Measurements from ENCODE around the gene ATP5PF.
"Not testable (repeated sequence)": the region's sequence is repeated elsewhere in the genome, so short reads cannot be mapped to it uniquely, and the experiment has no call there.

ATP5PF gene, protein sequence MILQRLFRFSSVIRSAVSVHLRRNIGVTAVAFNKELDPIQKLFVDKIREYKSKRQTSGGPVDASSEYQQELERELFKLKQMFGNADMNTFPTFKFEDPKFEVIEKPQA

DNA sequence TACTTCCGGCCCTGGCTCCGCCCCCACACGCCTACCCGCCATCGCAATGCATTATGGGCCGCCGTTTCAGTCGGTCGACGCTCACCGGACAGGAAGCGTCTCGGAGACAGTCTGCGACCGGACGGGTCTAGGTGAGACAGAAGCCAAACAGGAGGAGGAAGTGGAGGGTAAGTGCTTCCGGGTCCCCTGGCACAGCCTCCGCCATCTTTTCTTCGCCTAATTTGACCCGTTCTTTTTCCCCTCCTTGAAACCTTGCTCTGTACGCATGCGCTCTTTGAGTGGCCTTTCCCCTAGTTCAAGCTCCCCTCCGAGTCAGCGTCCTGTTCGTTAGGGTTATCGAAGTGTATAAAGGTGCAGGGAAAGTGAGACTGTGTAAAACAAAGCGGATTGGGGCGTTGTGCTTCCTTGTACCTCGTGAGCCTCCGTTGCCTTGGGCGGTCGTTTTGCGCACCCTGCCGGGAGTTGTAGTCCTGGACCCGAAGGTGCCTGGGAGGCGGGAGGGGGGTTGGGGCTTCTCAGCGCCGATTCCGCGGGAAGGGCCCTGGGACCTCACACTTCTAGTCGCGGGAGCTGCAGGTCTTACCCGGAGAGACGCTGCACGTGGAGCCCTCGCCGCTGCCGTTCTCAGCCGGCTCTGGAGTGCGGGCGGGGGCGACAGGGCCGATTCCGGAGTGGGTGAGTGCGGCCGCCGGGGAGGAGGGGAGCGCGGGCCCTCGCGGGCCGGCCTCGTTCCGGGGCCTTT lies at the start of gene ATP5PF, which contains the start of gene GABPA:
TSS of gene ATP5PF (minus strand) at position 1 of the 742 bp plus-strand sequence. CDS start 5,110 bp downstream, outside the sequence.
TSS of gene GABPA (plus strand) at position 69 of the 742 bp plus-strand sequence. CDS start 6,627 bp downstream, outside the sequence.
- peak; percentile 99 for DNase-seq

DNA sequence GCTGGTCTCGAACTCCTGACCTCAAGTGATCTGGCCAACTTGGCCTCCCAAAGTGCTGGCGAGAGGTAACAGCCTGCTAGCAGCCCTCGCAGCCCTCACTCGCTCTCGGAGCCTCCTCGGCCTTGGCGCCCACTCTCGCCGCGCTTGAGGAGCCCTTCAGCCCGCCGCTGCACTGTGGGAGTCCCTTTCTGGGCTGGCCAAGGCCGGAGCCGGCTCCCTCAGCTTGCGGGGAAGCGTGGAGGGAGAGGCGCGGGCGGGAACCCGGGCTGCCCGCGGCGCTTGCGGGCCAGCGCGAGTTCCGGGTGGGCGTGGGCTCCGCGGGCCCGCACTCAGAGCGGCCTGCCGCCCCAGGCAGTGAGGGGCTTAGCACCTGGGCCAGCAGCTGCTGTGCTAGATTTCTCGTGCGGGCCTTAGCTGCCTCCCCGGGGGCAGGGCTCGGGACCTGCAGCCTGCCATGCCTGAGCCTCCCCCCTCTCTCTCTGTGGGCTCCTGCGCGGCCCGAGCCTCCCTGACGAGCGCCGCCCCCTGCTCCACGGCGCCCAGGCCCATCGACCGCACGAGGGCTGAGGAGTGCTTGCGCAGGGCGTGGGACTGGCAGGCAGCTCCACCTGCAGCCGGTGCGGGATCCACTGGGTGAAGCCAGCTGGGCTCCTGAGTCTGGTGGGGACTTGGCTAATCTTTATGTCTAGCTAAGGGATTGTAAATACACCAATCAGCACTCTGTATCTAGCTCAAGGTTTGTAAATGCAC lies 43.6 kb upstream of the ATP5PF start:
- DNase-seq = not testable (repeated sequence)

DNA sequence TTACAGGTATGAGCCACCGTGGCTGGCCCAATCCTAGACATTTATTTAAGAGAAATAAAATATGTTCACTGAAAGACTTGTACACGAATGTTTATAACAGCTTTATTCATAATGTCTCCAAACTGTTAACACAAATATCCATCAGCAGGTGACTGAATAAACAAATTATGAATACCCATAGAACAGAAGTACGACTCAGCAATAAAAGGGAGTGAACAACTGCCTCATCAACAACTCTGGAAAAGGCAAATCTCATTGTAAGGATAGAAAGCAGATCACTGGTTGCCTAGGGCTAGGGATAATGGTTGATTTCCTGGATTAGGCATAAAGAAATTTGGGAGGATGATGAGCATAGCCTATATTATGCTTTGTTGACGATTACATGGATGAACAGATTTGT lies 41.7 kb upstream of the ATP5PF start:
- no peak for DNase-seq

DNA sequence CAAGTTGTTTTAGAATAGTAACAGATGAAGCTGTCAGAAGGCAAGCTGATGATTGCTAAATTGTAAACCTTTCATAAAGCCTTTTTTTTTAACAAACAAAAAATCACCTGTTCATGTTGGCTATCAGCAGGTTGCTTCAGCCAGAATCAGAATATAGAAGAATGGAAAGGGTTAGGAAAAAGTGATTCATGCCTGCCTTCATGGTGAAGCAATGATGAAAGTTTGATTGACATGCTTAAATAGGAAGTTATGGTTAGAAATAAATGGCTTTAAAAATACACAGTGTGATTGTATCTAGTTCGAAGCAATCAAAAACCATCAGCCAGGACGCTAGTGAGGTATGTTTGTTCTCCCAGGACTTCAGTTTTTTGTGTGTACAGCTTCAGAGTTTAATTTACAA lies 38.0 kb upstream of the ATP5PF start:
- no peak for DNase-seq

DNA sequence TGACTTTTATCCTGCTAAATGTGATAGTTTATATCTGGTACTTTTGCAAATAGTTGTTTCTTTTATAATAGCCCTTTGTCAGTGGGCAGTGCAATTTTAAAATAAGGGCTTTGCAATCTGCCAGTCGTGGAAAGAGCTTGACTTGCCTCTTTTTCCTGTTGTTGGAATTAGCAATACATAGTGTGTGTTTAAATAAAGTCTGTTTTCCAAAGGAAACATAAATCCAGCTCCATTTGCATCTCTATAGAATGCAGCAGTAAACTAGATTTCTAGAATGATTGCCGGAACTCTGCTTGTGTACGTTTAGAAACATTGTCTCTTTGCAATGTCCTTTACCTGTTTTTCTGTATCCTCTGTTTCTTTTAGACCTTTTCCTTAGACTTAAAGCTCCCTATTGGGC lies 33.2 kb upstream of the ATP5PF start:
- no peak for DNase-seq

DNA sequence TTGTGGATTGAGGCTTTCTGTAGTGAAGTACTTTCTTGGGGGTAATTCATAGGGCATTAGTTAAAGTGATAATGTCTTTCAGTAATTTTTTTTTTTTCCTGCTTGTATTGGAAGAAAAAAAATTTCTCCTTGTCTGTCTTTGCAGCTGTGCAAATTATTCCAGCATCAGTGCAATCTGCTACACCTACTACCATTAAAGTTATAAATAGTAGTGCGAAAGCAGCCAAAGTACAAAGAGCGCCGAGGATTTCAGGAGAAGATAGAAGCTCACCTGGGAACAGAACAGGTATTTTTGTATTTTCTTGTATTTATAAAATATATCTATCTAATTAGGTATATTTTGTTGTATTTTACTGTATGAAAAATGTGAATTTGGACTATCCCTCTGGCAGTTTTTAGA lies 29.4 kb upstream of the ATP5PF start:
- no peak for DNase-seq

DNA sequence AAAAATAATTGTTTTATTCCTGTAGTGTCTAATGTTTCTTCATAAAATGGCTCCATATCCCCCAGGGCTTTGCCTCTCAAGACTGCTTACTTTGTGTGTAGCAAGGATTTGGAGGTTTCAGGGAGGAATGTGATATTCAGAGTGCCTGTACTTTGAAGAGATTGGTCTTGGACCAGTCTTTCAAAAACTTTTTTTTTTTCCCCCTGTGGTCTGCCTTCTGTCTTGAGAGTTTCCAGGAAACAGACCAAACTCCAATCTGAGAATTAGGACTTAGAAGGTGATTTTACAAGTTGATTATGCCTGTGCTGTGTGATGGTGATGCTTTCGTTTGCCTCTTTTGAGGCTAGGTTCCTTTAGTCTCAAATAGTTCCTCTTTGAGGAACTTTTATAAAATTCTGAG lies 26.0 kb upstream of the ATP5PF start:
- DNase-seq = no peak

DNA sequence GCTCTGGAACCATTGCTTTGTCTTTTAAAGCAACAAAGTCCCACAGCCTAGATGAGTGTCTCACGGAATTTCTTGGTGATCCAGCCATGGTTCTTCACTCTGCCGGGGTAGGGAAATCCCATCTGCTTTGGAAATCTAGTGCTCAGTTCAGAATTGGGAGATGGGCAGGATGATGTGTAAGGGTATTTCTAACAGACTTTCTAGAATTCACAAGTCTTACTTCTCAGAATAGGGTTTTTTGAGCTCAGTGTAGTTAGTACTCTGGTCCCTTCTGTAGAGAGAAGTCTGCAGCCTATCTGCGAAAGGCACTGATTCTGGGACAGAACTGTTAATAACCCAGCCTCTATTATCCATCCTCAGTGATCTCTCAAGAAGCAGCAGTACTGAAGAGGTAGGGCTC lies 25.4 kb upstream of the ATP5PF start:
- no peak for DNase-seq

DNA sequence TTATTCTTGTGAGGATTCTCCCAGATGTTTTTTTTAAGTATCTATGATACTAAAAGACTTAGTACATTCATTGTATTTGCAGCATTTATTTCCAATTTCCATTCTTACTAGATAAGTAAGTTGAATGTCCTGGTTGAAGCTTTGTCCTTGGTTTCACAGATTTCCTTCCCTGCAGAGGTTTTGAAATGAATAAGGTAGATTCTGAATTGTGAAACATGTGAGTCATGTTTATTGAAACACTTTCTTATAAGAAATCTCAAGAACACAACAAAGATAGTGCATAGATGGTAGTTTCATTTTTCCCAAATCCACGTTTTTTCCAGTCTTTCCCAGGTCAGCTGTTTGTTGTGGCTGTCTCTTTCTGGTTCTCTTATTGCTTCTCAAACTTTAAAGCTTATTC lies 24.9 kb upstream of the ATP5PF start:
- DNase-seq = no peak

DNA sequence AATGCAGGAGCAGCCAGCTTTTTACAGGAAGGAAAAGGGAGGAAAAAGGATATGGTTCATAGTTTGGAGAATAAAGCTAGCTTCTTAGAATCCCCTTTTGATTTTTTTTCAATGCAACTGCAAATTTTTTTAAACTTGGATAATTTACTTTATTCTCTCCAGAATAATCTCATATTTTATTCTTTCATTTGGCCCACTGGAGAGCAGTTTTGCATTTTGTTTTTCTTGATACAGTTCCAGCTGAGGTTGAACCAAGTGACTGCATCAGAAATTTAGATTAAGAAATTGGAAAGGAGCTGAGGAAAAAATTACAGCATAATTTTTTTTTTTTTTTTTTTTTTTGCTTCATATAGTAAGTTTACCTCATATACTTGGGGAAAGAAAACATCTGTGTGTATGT lies 22.8 kb upstream of the ATP5PF start:
- DNase-seq = no peak

DNA sequence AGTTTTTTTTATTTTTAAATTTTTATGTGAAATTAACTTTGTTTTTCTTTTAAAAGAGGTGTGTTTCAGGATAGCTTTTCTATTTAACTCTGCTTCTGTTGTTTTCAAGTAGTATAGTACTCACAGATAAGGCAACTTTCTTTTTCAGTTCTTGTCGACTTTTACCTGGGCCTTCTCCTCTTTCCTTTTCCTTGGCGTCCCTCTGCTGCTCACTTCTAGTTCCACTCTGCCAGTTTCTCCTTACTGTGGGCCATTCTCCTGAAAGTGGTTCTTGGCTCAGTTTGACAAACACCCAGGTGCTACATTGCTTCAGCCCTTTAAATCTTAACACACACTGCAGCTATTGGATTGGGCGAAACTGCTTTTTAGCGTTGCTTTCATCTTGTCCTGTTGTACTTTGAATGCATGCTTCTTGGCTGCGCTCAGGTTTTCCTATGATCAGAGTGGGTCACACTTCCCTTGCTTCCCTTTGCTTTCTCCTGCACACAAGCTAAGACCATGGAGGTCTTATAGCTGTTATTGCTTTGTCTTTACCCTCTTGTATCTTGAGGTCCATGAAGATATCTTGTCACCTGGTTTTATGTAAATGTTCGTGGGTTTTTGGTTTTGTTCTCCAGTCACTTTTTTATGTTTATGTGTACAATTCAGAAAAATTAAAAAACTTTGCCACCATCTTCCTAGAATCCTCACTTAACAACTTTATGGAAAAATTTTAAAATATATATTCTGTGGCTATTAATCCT lies 21.7 kb upstream of the ATP5PF start:
- DNase-seq = no peak

DNA sequence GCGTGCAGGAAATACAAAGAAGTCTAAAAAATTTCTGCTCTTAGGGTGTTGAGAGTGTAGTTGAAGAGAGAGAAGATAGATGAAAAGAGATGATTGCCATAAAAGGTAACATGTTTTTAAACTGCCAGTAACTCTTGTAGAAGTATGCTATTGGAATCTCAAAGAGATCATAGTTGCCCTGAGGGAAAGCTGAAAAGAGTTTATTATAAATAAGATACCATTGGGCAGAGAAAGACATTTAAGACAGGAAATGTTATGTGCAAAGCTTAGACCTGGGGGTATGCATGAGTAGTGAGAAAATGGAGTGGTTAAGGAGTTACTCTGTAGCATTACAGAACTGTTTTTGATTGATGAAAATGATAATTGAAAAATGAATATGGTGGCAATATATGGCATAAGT lies 17.7 kb upstream of the ATP5PF start:
- no peak for DNase-seq

DNA sequence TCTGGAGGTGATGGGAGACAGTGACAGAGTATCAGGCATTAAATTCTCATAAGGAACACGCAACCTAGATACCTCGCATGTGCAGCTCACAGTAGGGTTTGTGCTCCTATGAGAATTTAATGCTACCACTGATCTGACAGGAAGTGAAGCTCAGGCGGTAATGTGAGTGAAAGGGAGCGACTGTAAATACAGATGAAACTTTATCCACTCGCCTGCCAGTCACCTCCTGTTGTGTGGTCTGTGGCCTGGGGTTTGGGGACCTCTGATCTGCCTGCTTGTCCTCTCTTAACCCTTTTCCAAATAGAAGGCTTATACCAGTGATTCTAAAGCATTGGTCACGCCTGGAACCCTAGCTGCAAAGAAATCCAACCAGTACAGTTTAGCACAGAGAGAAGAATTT lies 15.4 kb upstream of the ATP5PF start:
- no peak for DNase-seq

DNA sequence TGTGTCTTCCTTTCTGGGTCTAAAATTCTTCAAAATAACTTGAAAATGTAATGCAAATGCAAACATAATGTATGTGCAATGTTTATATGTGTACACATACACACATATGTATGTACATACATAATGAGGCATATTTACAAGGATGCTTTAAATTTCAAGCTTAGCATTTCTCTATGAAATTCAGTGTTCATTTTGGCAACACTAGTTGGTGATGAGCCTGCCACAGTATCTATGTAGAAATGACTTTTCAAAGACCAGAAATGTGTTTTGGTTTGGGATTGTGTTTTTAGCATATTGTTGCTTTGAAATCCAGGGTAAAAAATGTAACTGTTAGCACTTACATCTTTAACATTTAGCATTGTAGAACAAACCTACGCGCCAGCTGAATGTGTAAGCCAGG lies 10.2 kb upstream of the ATP5PF start:
- no peak for DNase-seq

DNA sequence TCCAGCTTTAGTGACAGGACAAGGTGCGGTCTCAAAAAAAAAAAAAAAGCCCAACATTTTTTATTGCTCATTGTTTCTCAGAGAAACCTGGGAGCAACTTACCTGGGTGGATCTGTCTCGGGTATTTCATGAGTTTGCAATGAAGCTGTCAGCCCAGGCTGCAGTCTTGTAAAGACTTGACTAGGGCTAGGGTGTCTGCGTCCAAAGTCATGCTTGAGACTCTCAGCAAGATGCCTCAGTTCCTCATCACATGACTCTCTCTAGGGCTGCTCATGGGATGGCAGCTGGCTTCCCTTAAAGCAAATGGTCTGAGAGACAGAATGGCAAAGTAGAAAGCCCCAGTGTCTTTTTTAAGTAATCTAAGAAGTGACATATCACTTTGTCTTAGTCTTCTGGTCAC lies 8.2 kb upstream of the ATP5PF start:
- no peak for DNase-seq

DNA sequence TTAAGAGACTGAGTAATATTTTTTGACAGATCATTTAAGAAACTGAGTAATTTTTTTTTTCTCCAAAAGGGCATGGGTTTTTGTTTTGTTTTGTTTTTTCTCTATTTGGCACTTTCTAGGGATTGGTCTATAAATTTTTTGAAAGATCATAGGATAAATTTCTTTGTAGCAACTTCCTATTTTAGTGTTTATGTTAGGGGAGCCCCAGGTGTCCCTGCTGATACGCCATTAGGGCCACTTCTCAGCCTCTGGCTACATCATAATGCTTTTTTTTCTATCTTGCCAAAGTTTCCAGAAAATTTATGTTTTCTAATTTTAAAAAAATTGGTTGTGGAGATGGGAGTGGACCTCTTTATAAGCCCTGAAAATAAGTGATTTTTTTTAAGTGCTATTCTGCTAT lies 2.7 kb upstream of the ATP5PF start:
- DNase-seq = no peak

DNA sequence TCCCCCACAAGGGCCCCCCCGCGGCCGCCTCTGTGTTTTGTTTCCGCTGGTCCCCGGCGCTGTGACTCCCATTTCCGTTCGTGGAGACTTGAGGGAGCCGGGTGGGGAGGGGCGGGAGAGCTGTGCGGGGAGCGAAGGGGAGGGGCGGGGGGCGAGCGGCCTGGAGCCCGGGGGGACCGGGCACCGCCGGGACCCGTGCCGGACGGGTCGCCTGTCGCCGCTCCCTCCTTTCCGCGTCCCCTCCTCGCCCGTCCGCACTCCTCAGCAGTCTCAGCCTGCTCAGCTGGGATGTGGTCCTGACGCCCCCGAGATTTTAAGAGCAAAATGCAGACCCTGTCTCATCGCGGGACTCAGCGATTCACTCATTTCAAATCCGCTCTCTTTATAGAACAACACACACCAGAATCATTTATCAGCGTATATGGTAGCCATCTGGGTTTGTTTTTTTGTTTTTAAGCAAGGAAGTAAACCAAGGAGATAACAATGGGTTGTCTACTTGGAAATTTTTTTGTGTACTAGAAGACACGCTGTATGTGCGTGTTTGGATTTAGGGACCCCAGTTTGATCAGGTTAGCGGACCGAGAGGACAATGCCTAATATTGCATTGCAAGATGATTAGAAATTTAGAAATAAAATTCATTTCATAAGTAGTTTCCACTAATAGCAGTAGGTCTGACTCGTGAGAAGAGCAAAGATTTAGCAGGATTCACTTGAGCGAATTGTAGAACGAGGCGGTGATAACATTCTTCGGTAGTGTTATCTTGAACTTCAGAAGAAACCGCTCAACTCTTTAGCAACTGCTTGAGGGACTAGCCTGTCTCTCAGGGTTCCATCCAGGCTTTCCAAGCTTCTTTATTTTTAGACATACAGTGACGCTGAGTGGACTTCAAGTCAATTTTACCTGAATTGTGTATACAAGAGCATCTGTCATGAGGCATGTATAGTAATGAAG lies 1.2 kb upstream of the ATP5PF start:
- peak; percentile 90 for DNase-seq

DNA sequence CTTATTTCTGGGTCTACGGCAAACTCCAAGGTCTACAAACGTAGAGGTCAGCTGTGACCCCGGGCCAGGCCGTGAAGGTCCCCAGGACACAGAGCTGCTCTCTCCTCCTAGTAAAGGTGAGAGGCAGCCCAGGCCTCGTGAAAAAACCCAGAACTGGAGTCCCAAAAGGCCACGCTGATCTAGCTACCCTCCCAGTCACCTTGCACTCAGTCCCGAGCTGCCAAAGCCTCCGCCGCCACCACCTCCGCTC lies 125 bp downstream of the ATP5PF start:
- DNase-seq = no peak

DNA sequence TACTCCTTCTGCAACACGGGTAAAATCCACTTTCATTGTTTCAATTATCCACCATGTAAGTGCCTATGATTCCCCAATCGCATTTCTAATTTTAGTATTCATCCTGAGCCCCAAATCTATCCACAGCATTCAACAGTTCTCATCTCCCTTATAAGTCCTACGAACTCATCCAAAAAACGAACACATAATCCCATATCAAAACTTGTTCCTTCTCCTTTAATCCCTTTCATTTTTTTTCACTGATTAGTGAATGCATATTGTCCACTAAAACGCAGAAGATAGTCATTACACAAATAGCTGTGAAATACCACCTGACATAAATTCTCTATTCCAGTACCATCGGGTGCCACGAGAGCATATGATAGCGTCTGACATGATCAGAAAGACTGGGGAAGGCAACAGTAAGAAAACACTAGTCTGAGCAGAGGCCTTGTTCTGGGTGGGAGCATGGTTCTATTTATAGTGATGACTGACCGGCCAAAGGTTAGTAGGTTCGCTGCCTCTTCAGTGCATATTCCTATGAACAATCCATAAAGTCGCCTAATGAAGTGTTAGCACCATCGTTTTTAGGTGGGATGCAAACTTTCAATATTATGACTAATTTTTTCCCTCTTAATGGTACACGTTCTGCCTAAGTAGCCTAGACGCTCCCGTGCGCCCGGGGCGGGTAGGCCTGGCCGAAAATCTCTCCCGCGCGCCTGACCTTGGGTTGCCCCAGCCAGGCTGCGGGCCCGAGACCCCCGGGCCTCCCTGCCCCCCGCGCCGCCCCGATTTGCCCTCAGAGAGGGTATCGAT lies 648 bp downstream of the ATP5PF start:
- DNase-seq = peak; percentile 15

DNA sequence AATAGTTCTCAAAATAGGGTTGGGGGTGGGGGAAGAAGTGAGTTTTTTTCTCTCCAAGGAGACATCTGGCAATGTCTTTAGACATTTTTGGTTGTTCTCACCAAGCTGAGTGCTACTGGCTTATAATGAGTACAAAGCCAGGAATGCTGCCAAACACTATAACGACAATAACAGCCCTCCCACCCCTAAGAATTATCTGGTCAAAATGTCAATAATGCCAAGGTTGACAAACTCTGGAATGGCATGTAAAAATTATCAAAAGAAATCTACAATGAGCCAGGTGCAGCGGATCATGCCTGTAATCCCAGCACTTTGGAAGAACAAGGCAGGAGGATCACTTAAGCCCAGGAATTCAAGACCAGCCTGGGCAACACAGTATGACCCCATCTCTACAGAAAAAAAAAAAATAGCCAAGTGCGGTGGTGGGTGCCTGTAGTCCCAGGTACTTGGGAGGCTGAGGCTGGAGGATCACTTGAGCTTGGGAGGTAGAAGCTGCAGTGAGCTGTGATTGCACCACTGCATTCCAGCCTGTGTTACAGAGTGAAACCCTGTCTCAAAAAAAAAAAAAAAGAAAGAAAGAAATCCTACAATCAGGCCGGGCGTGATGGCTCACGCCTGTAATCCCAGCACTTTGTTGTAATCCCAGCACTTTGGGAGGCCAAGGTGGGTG lies 2.5 kb downstream of the ATP5PF start:
- DNase-seq = no peak

DNA sequence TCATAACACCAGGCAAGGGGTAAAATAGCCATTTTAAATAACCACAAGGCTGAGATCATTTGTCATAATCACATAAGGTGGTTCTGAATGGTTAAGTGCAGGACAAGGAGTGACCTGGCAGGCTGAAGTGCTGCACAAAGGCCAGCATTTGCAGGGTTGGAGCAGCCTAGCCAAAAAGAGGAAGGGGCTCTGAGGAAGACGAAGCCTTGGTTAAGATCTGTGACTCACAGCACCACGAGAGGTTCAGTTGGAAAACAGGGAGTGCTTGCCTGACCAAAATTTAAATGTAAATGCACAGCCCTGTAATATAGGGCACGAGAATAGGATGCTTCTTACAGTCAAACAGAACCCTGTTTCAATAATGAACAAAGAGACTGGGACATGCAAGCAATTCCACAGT lies 12.1 kb downstream of the ATP5PF start:
- DNase-seq = no peak

All from fibroblast of skin of right biceps (primary cell).